SK-N-SH (cell line): Measurements from ENCODE around the gene ADAM21. TPM values are rescaled to one million over a fixed set of nuclear protein-coding genes. Genes with fewer than 3 reads are reported as not detected.

Experiments
- CTCF ChIA-PET: fragments of 300-600, 350-600 bp; formaldehyde crosslinking; extraction: SDS; loops from one replicate; lab custom pipeline; 2021; lab: Yijun Ruan, JAX
- POLR2A ChIA-PET: fragments of 350-600 bp; sonication (Branson Sonifier 250); formaldehyde crosslinking; extraction: SDS; loops from one replicate; lab custom pipeline; 2020; ENCODE audit warnings: antibody characterized with exemption, inconsistent platforms; lab: Yijun Ruan, JAX
- DNase-seq: peaks from one replicate; pipeline ENCODE4 v3.0.0; 2012
- H2AFZ ChIP-seq: fragments of 200-600 bp; sonication (generic); 2 replicates; pipeline ENCODE4 v1.8.1; 2016; ENCODE audit warnings: antibody characterized with exemption, mild to moderate bottlenecking, low read depth
- H3F3A ChIP-seq: fragments of 200-600 bp; sonication (generic); replicated peaks from 2 replicates; pipeline ENCODE3; 2016; ENCODE audit warnings: antibody characterized with exemption, mild to moderate bottlenecking; ENCODE audit not compliant: insufficient read depth
- H3K27ac ChIP-seq, 2 experiments: fragments of 200-500 bp in 1 of 2; fragments of 200-600 bp in 1 of 2; sonication (Bioruptor generic) in 1 of 2; sonication (generic), shearing (Covaris generic) in 1 of 2; 2 replicates each; pipeline versions ENCODE4 v1.5.1 to v1.6.1; 2014 to 2016; ENCODE audit warnings: low read depth in 2 of 2, inconsistent platforms in 1 of 2, low read length in 1 of 2, mild to moderate bottlenecking in 1 of 2, mixed read lengths in 1 of 2
- H3K27me3 ChIP-seq: fragments of 200-600 bp; sonication (generic), shearing (Covaris generic); 2 replicates; pipeline ENCODE4 v1.6.1; 2016; ENCODE audit warnings: mixed run types; ENCODE audit not compliant: insufficient read depth
- H3K36me3 ChIP-seq, 2 experiments: fragments of 200-500 bp in 1 of 2; fragments of 200-600 bp in 1 of 2; sonication (Bioruptor generic) in 1 of 2; sonication (generic) in 1 of 2; replicated peaks in 1 of 2; 2 replicates each; pipeline versions ENCODE3 to v1.5.1; 2014 to 2016; ENCODE audit warnings: low read length in 1 of 2, mild to moderate bottlenecking in 1 of 2; ENCODE audit not compliant: insufficient read depth in 2 of 2, control insufficient read depth in 1 of 2
- H3K4me1 ChIP-seq, 2 experiments: fragments of 200-500 bp in 1 of 2; fragments of 200-600 bp in 1 of 2; sonication (Bioruptor generic) in 1 of 2; sonication (generic), shearing (Covaris generic) in 1 of 2; 2 replicates each; pipeline versions ENCODE4 v1.5.1 to v1.6.1; 2014 to 2016; ENCODE audit warnings: low read depth in 1 of 2, low read length in 1 of 2, mixed run types in 1 of 2; ENCODE audit not compliant: insufficient read depth in 2 of 2, control insufficient read depth in 1 of 2
- H3K4me2 ChIP-seq: fragments of 200-600 bp; sonication (generic), shearing (Covaris generic); 2 replicates; pipeline ENCODE4 v1.6.1; 2017; ENCODE audit warnings: mixed run types
- H3K4me3 ChIP-seq, 2 experiments: fragments of 200-500 bp in 1 of 2; fragments of 200-600 bp in 1 of 2; sonication (Bioruptor generic) in 1 of 2; sonication (generic), shearing (Covaris generic) in 1 of 2; 2 replicates each; pipeline versions ENCODE4 v1.5.1 to v1.8.1; 2014 to 2016; ENCODE audit warnings: low read depth in 2 of 2, inconsistent platforms in 1 of 2, low read length in 1 of 2, mild to moderate bottlenecking in 1 of 2, mixed read lengths in 1 of 2, moderate library complexity in 1 of 2
- H3K79me2 ChIP-seq: fragments of 200-600 bp; sonication (generic); 2 replicates; pipeline ENCODE4 v1.8.1; 2017; ENCODE audit warnings: mild to moderate bottlenecking; ENCODE audit not compliant: insufficient read depth
- H3K9ac ChIP-seq: fragments of 200-600 bp; sonication (generic); 2 replicates; pipeline ENCODE4 v1.6.1; 2017; ENCODE audit warnings: mixed run types
- H3K9me2 ChIP-seq: fragments of 200-600 bp; sonication (generic); 2 replicates; pipeline ENCODE4 v1.6.1; 2017; ENCODE audit warnings: mixed run types
- H3K9me3 ChIP-seq: fragments of 200-600 bp; sonication (generic); 2 replicates; pipeline ENCODE4 v1.6.1; 2017; ENCODE audit warnings: mixed run types, mild to moderate bottlenecking, moderate library complexity
- H4K20me1 ChIP-seq: fragments of 200-600 bp; sonication (generic); 2 replicates; pipeline ENCODE4 v1.6.1; 2017; ENCODE audit warnings: mild to moderate bottlenecking, mixed run types; ENCODE audit not compliant: insufficient read depth
- CHD2 ChIP-seq: fragments of 150-350 bp; IDR thresholded peaks from 2 replicates; pipeline ENCODE4 v1.6.1; 2018; ENCODE audit warnings: low read length; ENCODE audit not compliant: partially characterized antibody
- ELF1 ChIP-seq: IDR thresholded peaks from 2 replicates; pipeline ENCODE4 v1.4.0; 2012
- EP300 ChIP-seq, 2 experiments: IDR thresholded peaks; 2 replicates each; pipeline versions ENCODE4 v1.4.0 to v1.6.1; 2012; ENCODE audit warnings: borderline replicate concordance in 1 of 2, low read depth in 1 of 2, low read length in 1 of 2
- FOXJ3 ChIP-seq: sonication (generic); formaldehyde crosslinking; IDR thresholded peaks from 2 replicates; pipeline ENCODE4 v1.5.1; 2020; ENCODE audit warnings: mild to moderate bottlenecking, missing genetic modification reagents
- FOXM1 ChIP-seq: IDR thresholded peaks from 2 replicates; pipeline ENCODE4 v1.4.0; 2012; ENCODE audit warnings: low read depth, mild to moderate bottlenecking
- IRF3 ChIP-seq: fragments of 150-350 bp; IDR thresholded peaks from 2 replicates; pipeline ENCODE4 v1.6.1; 2016; ENCODE audit warnings: mild to moderate bottlenecking, low read depth, low read length
- NRF1 ChIP-seq: IDR thresholded peaks from 2 replicates; pipeline ENCODE4 v1.6.1; 2012; ENCODE audit warnings: low read depth, mild to moderate bottlenecking, low read length
- POLR2AphosphoS5 ChIP-seq: IDR thresholded peaks from 2 replicates; pipeline ENCODE4 v1.6.1; 2012; ENCODE audit warnings: low read depth, low read length
- RCOR1 ChIP-seq: fragments of 150-350 bp; IDR thresholded peaks from 2 replicates; pipeline ENCODE4 v1.6.1; 2017; ENCODE audit warnings: antibody characterized with exemption, low read length
- TAF1 ChIP-seq: IDR thresholded peaks from 2 replicates; pipeline ENCODE4 v1.6.1; 2012; ENCODE audit warnings: low read depth, mild to moderate bottlenecking, low read length, moderate library complexity, borderline replicate concordance
- TEAD4 ChIP-seq: IDR thresholded peaks from 2 replicates; pipeline ENCODE4 v1.4.0; 2012; ENCODE audit warnings: mild to moderate bottlenecking, borderline replicate concordance; ENCODE audit not compliant: insufficient read depth
- ZBTB33 ChIP-seq: IDR thresholded peaks from 2 replicates; pipeline ENCODE4 v1.4.0; 2012; ENCODE audit warnings: low read depth, borderline replicate concordance
- WGBS: methylation state at CpG from one replicate; pipeline ENCODE4 v1.1.6; 2017; ENCODE audit warnings: low lambda C conversion rate; 5-methylcytosine and 5-hydroxymethylcytosine counted together
- polyA plus RNA-seq, 3 experiments: library from polyadenylated mRNA; depleted of rRNA; stranded (reverse); fragments of >200 nt; gene quantifications; 2 replicates each; pipeline ENCODE4 v1.2.3, GENCODE V29; 2012
- TF ChIP-seq, protein P1 (sequence below): fragments of 150-350 bp; IDR thresholded peaks from 2 replicates; pipeline ENCODE4 v1.6.1; 2017; ENCODE audit warnings: antibody characterized with exemption, low read length, low read depth, borderline replicate concordance
- TF ChIP-seq, protein P2 (sequence below): IDR thresholded peaks from 2 replicates; pipeline ENCODE4; 2012
- TF ChIP-seq, protein P3 (sequence below): fragments of 200-600 bp; sonication (generic); IDR thresholded peaks from 2 replicates; pipeline ENCODE4 v1.6.1; 2017; ENCODE audit warnings: antibody characterized with exemption, mild to moderate bottlenecking, moderate library complexity
- TF ChIP-seq, protein P4 (sequence below): IDR thresholded peaks from 2 replicates; pipeline ENCODE4 v1.6.1; 2012; ENCODE audit warnings: mild to moderate bottlenecking, low read depth, low read length, moderate library complexity

ADAM21 gene
- polyA plus RNA-seq, 1 of the 3 experiments (the other 2 are of a cell fraction): 1.6 TPM

GRCh38 chr14:70454731-70455130 is 2.8 kb downstream of the ADAM21 start (continued):
- TF ChIP-seq TEAD4: no peak
- TF ChIP-seq IRF3: no peak
- TF ChIP-seq FOXM1: no peak
- TF ChIP-seq, protein P1, sequence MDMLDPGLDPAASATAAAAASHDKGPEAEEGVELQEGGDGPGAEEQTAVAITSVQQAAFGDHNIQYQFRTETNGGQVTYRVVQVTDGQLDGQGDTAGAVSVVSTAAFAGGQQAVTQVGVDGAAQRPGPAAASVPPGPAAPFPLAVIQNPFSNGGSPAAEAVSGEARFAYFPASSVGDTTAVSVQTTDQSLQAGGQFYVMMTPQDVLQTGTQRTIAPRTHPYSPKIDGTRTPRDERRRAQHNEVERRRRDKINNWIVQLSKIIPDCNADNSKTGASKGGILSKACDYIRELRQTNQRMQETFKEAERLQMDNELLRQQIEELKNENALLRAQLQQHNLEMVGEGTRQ: no peak
- TF ChIP-seq FOXJ3 (CRISPR knock-in tag): no peak
- TF ChIP-seq POLR2AphosphoS5: no peak

DNA sequence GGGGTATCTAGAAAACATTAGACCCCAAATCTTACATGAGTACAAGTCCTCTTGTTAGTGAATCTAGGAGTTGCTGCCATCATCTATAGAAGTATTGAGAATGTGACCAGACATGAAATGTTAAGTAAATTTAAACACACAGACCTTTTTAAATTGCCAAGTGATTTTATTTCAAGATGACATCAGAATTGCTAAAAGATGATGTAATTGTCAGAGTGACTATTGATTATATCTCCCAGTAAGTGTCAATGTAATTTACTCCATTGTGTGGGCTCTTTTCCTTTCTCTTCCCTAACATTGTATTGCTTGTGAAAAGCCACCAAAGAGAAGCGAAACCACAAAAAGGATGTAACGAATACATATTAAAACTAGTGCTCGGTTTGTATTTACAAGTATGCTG is 16.8 kb downstream of the ADAM21 start:
- Histone ChIP-seq H3F3A (no peaks in the 10 kb centered on the region), H2AFZ (no peak overlapping the region), H3K79me2 (no peaks in the 10 kb centered on the region), H3K9me2 (no peaks in the 10 kb centered on the region), H4K20me1 (no peaks in the 10 kb centered on the region), H3K9me3 (no peaks in the 10 kb centered on the region), H3K36me3 (no peaks in the 10 kb centered on the region), H3K27me3 (no peaks in the 10 kb centered on the region), H3K4me3 (no peak overlapping the region), H3K4me1 (no peaks in the 10 kb centered on the region), H3K27ac (no peak overlapping the region), H3K9ac (no peak overlapping the region), H3K4me2 (no peak overlapping the region)
- ChIA-PET CTCF (no interaction called here), POLR2A (no interaction called here)
- no peak for DNase-seq
- WGBS: 67% methylated on average over 3 of the region's 3 CpGs
- TF ChIP-seq FOXJ3 (CRISPR knock-in tag) (no peak), CHD2 (no peak), RCOR1 (no peak), NRF1 (no peak), TAF1 (no peak), ELF1 (no peak), EP300 (IDR thresholded peaks at IDR 0.05; ENCODE audit: borderline replicate concordance in 1 of 2, low read depth in 1 of 2, low read length in 1 of 2) (no peak), ZBTB33 (no peak)
- TF ChIP-seq, protein P2, sequence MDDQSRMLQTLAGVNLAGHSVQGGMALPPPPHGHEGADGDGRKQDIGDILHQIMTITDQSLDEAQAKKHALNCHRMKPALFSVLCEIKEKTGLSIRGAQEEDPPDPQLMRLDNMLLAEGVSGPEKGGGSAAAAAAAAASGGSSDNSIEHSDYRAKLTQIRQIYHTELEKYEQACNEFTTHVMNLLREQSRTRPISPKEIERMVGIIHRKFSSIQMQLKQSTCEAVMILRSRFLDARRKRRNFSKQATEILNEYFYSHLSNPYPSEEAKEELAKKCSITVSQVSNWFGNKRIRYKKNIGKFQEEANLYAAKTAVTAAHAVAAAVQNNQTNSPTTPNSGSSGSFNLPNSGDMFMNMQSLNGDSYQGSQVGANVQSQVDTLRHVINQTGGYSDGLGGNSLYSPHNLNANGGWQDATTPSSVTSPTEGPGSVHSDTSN: no peak
- TF ChIP-seq, protein P3, sequence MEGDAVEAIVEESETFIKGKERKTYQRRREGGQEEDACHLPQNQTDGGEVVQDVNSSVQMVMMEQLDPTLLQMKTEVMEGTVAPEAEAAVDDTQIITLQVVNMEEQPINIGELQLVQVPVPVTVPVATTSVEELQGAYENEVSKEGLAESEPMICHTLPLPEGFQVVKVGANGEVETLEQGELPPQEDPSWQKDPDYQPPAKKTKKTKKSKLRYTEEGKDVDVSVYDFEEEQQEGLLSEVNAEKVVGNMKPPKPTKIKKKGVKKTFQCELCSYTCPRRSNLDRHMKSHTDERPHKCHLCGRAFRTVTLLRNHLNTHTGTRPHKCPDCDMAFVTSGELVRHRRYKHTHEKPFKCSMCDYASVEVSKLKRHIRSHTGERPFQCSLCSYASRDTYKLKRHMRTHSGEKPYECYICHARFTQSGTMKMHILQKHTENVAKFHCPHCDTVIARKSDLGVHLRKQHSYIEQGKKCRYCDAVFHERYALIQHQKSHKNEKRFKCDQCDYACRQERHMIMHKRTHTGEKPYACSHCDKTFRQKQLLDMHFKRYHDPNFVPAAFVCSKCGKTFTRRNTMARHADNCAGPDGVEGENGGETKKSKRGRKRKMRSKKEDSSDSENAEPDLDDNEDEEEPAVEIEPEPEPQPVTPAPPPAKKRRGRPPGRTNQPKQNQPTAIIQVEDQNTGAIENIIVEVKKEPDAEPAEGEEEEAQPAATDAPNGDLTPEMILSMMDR: no peak
- TF ChIP-seq, protein P4, sequence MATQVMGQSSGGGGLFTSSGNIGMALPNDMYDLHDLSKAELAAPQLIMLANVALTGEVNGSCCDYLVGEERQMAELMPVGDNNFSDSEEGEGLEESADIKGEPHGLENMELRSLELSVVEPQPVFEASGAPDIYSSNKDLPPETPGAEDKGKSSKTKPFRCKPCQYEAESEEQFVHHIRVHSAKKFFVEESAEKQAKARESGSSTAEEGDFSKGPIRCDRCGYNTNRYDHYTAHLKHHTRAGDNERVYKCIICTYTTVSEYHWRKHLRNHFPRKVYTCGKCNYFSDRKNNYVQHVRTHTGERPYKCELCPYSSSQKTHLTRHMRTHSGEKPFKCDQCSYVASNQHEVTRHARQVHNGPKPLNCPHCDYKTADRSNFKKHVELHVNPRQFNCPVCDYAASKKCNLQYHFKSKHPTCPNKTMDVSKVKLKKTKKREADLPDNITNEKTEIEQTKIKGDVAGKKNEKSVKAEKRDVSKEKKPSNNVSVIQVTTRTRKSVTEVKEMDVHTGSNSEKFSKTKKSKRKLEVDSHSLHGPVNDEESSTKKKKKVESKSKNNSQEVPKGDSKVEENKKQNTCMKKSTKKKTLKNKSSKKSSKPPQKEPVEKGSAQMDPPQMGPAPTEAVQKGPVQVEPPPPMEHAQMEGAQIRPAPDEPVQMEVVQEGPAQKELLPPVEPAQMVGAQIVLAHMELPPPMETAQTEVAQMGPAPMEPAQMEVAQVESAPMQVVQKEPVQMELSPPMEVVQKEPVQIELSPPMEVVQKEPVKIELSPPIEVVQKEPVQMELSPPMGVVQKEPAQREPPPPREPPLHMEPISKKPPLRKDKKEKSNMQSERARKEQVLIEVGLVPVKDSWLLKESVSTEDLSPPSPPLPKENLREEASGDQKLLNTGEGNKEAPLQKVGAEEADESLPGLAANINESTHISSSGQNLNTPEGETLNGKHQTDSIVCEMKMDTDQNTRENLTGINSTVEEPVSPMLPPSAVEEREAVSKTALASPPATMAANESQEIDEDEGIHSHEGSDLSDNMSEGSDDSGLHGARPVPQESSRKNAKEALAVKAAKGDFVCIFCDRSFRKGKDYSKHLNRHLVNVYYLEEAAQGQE: no peak
